T-cell (primary cell): ENCODE data around the gene DDX11. TPM values are rescaled to one million over a fixed set of nuclear protein-coding genes. Genes with fewer than 3 reads are reported as not detected.
"Not testable (repeated sequence)": the region's sequence is repeated elsewhere in the genome, so short reads cannot be mapped to it uniquely, and the experiment has no call there.

Source experiments
- ATAC-seq, 4 experiments: fragments of 200-7000 bp in 3 of 4; fragments of 150-1000 bp in 1 of 4; cut with Tn5 transposase; replicated peaks in 1 of 4; 1 replicate in 3 of 4; 2 replicates in 1 of 4; pipeline ENCODE4 v1.10.0; 2021; ENCODE audit warnings: moderate library complexity in 3 of 4, mild to moderate bottlenecking in 2 of 4, moderate number of reproducible peaks in 1 of 4
- CTCF ChIA-PET, 2 donors: fragments of 300-600 bp; sonication (Branson Sonifier 250); formaldehyde crosslinking; loops; one replicate each; lab custom pipeline; 2022; ENCODE audit warnings: antibody characterized with exemption in 2 of 2; lab: Charles Lee
- POLR2A ChIA-PET, 2 donors: fragments of 300-600 bp; sonication (Branson Sonifier 250); formaldehyde crosslinking; loops; one replicate each; lab custom pipeline; 2022; ENCODE audit warnings: antibody characterized with exemption in 2 of 2; lab: Charles Lee
- DNase-seq, 35 experiments: peaks; one replicate each; pipeline versions ENCODE4 v3.0.0 to v3.0.0-alpha.2; 2013 to 2023
- H3K27ac ChIP-seq: one replicate; pipeline ENCODE4 v1.5.1; 2013; ENCODE audit warnings: low read length
- H3K27me3 ChIP-seq, 2 experiments: replicated peaks in 1 of 2; 1 replicate in 1 of 2; 2 replicates in 1 of 2; pipeline versions ENCODE4 v1.6.1 to v1.7.0; 2013; ENCODE audit warnings: low read length in 1 of 2, mixed read lengths in 1 of 2; ENCODE audit not compliant: control insufficient read depth in 2 of 2, insufficient read depth in 2 of 2; ENCODE audit errors: extremely low read depth in 1 of 2
- H3K36me3 ChIP-seq, 2 donors: 1 replicate in 1 of 2; 2 replicates in 1 of 2; pipeline versions ENCODE4 v1.6.1 to v1.7.0; 2013; ENCODE audit warnings: low read length in 1 of 2; ENCODE audit not compliant: control insufficient read depth in 2 of 2, insufficient read depth in 1 of 2; ENCODE audit errors: extremely low read depth in 1 of 2
- H3K4me1 ChIP-seq, 2 experiments: 1 replicate in 1 of 2; 2 replicates in 1 of 2; pipeline versions ENCODE4 v1.6.1 to v1.7.0; 2013; ENCODE audit warnings: low read length in 2 of 2, mixed read lengths in 1 of 2; ENCODE audit not compliant: insufficient read depth in 2 of 2, control insufficient read depth in 1 of 2; ENCODE audit errors: extremely low read depth in 1 of 2
- H3K4me3 ChIP-seq, 2 donors: 1 replicate in 1 of 2; 2 replicates in 1 of 2; pipeline versions ENCODE4 v1.5.1 to v1.7.0; 2013; ENCODE audit warnings: mild to moderate bottlenecking in 2 of 2, low read length in 1 of 2, moderate library complexity in 1 of 2; ENCODE audit not compliant: control insufficient read depth in 1 of 2; ENCODE audit errors: extremely low read depth in 1 of 2
- H3K9me3 ChIP-seq: 2 replicates; pipeline ENCODE4 v1.7.0; 2013
- H3K27ac Mint-ChIP-seq, 2 donors: one replicate each; pipeline ENCODE4 v1.8.0; 2020 to 2021; ENCODE audit warnings: mild to moderate bottlenecking in 2 of 2, mixed read lengths in 2 of 2
- H3K27me3 Mint-ChIP-seq, 2 donors: one replicate each; pipeline ENCODE4 v1.8.0; 2021 to 2022; ENCODE audit warnings: mixed read lengths in 2 of 2
- H3K36me3 Mint-ChIP-seq: one replicate; pipeline ENCODE4 v1.8.0; 2021; ENCODE audit warnings: mixed read lengths
- H3K4me1 Mint-ChIP-seq, 3 donors: one replicate each; pipeline ENCODE4 v1.8.0; 2020 to 2022; ENCODE audit warnings: mixed read lengths in 3 of 3, mild to moderate bottlenecking in 1 of 3
- H3K4me3 Mint-ChIP-seq, 3 donors: one replicate each; pipeline ENCODE4 v1.8.0; 2020 to 2022; ENCODE audit warnings: mild to moderate bottlenecking in 3 of 3, mixed read lengths in 3 of 3, moderate library complexity in 3 of 3
- H3K9me3 Mint-ChIP-seq, 3 donors: one replicate each; pipeline ENCODE4 v1.8.0; 2020 to 2022; ENCODE audit warnings: mixed read lengths in 3 of 3
- WGBS: methylation state at CpG from one replicate; pipeline ENCODE4 v1.1.5; 2013; ENCODE audit warnings: missing lambda C conversion rate; ENCODE audit not compliant: insufficient coverage; 5-methylcytosine and 5-hydroxymethylcytosine counted together
- total RNA-seq, 35 experiments: library from RNA in 6 of 35; stranded (reverse) in 6 of 35; fragments of 120-200 nt in 1 of 35; gene quantifications; one replicate each; pipeline versions ENCODE4 v1.2.1 to v1.2.4 and lab custom pipeline; 2013 to 2026

DDX11 gene
- total RNA-seq, 5 donors from 2014 or later (not counting 1 experiment from before 2014, with no cell fraction given), result 80.9 to 123 (median 108) TPM

GRCh38 chr12:31037931-31038330 is 35.7 kb upstream of the DDX11 start:
- Mint-ChIP-seq H3K9me3 (no peaks in the 10 kb centered on the region), H3K27me3 (peaks cover 0 to 18% of the 10 kb centered on the region in 2 donors), H3K27ac (no peak overlapping the region), H3K36me3 (no peaks in the 10 kb centered on the region), H3K4me1 (no peaks in the 10 kb centered on the region), H3K4me3 (no peak overlapping the region)
- Histone ChIP-seq H3K27ac (no peak overlapping the region), H3K27me3 (peaks cover 0 to 29% of the 10 kb centered on the region in 2 experiments), H3K4me1 (no peaks in the 10 kb centered on the region), H3K4me3 (no peak overlapping the region), H3K9me3 (no peaks in the 10 kb centered on the region), H3K36me3 (no peaks in the 10 kb centered on the region)
- no peak for ATAC-seq
- 100% methylated on average over 1 of the region's 2 CpGs for WGBS
- POLR2A ChIA-PET, result no interaction called here
- CTCF ChIA-PET, result no interaction called here
- DNase-seq, result no peak

GRCh38 chr12:31041033-31041564 is 32.6 kb upstream of the DDX11 start:
- H3K36me3 ChIP-seq, result no peaks in the 10 kb centered on the region
- WGBS, result 98% methylated on average over 4 of the region's 8 CpGs
- DNase-seq (no peak), ATAC-seq (no peak)
- no peaks in the 10 kb centered on the region for H3K4me1 ChIP-seq
- Mint-ChIP-seq H3K36me3 (no peaks in the 10 kb centered on the region), H3K27ac (no peak overlapping the region), H3K4me1 (no peaks in the 10 kb centered on the region), H3K9me3 (no peaks in the 10 kb centered on the region), H3K4me3 (no peak overlapping the region), H3K27me3 (peaks cover 0 to 10% of the 10 kb centered on the region in 2 donors)
- H3K9me3 ChIP-seq, result no peaks in the 10 kb centered on the region
- ChIA-PET CTCF (no interaction called here), POLR2A (no interaction called here)
- H3K27ac ChIP-seq, result no peak overlapping the region
- peaks cover 0 to 12% of the 10 kb centered on the region in 2 experiments for H3K27me3 ChIP-seq
- no peak overlapping the region for H3K4me3 ChIP-seq

- CTCF ChIA-PET, H3K9me3 Mint-ChIP-seq, H3K36me3 ChIP-seq, H3K27me3 ChIP-seq, H3K9me3 ChIP-seq, H3K4me1 ChIP-seq, H3K27ac Mint-ChIP-seq, H3K4me1 Mint-ChIP-seq, H3K4me3 Mint-ChIP-seq, H3K27ac ChIP-seq, POLR2A ChIA-PET, ATAC-seq, H3K36me3 Mint-ChIP-seq, H3K4me3 ChIP-seq, DNase-seq, H3K27me3 Mint-ChIP-seq: not testable (repeated sequence)
- no CpG with 5 or more reads among the region's 2 CpGs for WGBS
These were observed 23.5 kb upstream of the DDX11 start for GRCh38 chr12:31050143-31050542.

- POLR2A ChIA-PET, H3K4me3 Mint-ChIP-seq, H3K27ac Mint-ChIP-seq, H3K9me3 Mint-ChIP-seq, H3K27me3 ChIP-seq, H3K4me1 Mint-ChIP-seq, H3K9me3 ChIP-seq, H3K27ac ChIP-seq, H3K4me3 ChIP-seq, H3K27me3 Mint-ChIP-seq, H3K36me3 ChIP-seq, H3K4me1 ChIP-seq, H3K36me3 Mint-ChIP-seq, CTCF ChIA-PET, ATAC-seq, DNase-seq: not testable (repeated sequence)
- 90% methylated on average over 3 of the region's 7 CpGs for WGBS
These were observed 23.1 kb upstream of the DDX11 start for GRCh38 chr12:31050548-31050947.

GRCh38 chr12:31051692-31052091 is 22.0 kb upstream of the DDX11 start:
- H3K27ac ChIP-seq, H3K4me3 Mint-ChIP-seq, H3K27me3 ChIP-seq, H3K36me3 Mint-ChIP-seq, H3K36me3 ChIP-seq, DNase-seq, H3K9me3 ChIP-seq, H3K4me3 ChIP-seq, CTCF ChIA-PET, H3K4me1 ChIP-seq, H3K4me1 Mint-ChIP-seq, H3K27ac Mint-ChIP-seq, H3K27me3 Mint-ChIP-seq, H3K9me3 Mint-ChIP-seq, POLR2A ChIA-PET: not testable (repeated sequence)
- WGBS, result 6% methylated on average over 3 of the region's 5 CpGs
- peak in 1 of 4 experiments; percentile 20 for ATAC-seq

GRCh38 chr12:31052121-31052520 is 21.5 kb upstream of the DDX11 start:
- H3K36me3 ChIP-seq, ATAC-seq, H3K4me1 Mint-ChIP-seq, H3K27me3 Mint-ChIP-seq, H3K9me3 ChIP-seq, H3K4me3 ChIP-seq, H3K27me3 ChIP-seq, H3K4me1 ChIP-seq, H3K36me3 Mint-ChIP-seq, H3K27ac ChIP-seq, H3K4me3 Mint-ChIP-seq, DNase-seq, H3K9me3 Mint-ChIP-seq, POLR2A ChIA-PET, CTCF ChIA-PET, H3K27ac Mint-ChIP-seq: not testable (repeated sequence)
- no CpG with 5 or more reads among the region's 1 CpG for WGBS
